WI38 (cell line): ENCODE data around the gene ABT1.

ENCODE experiments used
- H3K4me3 ChIP-seq: 2 replicates; pipeline ENCODE4 v1.5.1; 2011; ENCODE audit warnings: low read depth, mild to moderate bottlenecking, control low read depth, low read length
- CTCF ChIP-seq: IDR thresholded peaks from 2 replicates; pipeline ENCODE4 v1.5.1; 2012; ENCODE audit warnings: low read depth, mild to moderate bottlenecking, control low read depth, low read length

Gene ABT1

GRCh38 chr6:26554447-26554696, 42.4 kb upstream of the ABT1 start:
- no peak for TF ChIP-seq CTCF
- peak overlapping the region; percentile 70 for H3K4me3 ChIP-seq

GRCh38 chr6:26554697-26555504, 41.9 kb upstream of the ABT1 start:
- H3K4me3 ChIP-seq, result peak overlapping the region; percentile 70
- no peak for TF ChIP-seq CTCF

- peak overlapping the region; percentile 70 for H3K4me3 ChIP-seq
- no peak for TF ChIP-seq CTCF
Measured at GRCh38 chr6:26555505-26556262, 41.1 kb upstream of the ABT1 start.

GRCh38 chr6:26556263-26557070, 40.3 kb upstream of the ABT1 start:
- TF ChIP-seq CTCF, result no peak
- H3K4me3 ChIP-seq, result peak overlapping the region; percentile 70

- no peak overlapping the region for H3K4me3 ChIP-seq
- TF ChIP-seq CTCF, result no peak
Measured at GRCh38 chr6:26561533-26562466, 35.0 kb upstream of the ABT1 start.

- TF ChIP-seq CTCF, result no peak
Measured at GRCh38 chr6:26563488-26563887, 33.3 kb upstream of the ABT1 start.

More at GRCh38 chr6:26563488-26563887, 33.3 kb upstream of the ABT1 start:
- H3K4me3 ChIP-seq, result no peak overlapping the region
